ENCODE data around the gene SLC16A3. TPM values are rescaled to one million over a fixed set of nuclear protein-coding genes. Genes with fewer than 3 reads are reported as not detected.
A peak's percentile ranks its signal among the peaks of the same experiment; 100 is the strongest.

Gene SLC16A3
- total and polyA plus RNA-seq, 2 of the 4 experiments (the other 2 are of a cell fraction): 49.1 to 181 TPM

GRCh38 chr17:82237083-82237745, 8.4 kb downstream of the SLC16A3 start:
- POLR2A ChIA-PET (ENCODE audit: unreplicated experiment): no interaction called here
- no peak overlapping the region for H2BK15ac ChIP-seq (ENCODE audit: low read depth, low read length)
- DNase-seq: no peak
- no peak overlapping the region for H3K4me3 ChIP-seq (ENCODE audit: insufficient read depth, low read depth, low read length)
- no peak overlapping the region for H3K18ac ChIP-seq (ENCODE audit: low read depth, low read length)
- no peak overlapping the region for H4K8ac ChIP-seq (ENCODE audit: low read depth in 2 of 2, low read length in 2 of 2)
- no peaks in the 10 kb centered on the region for H3K9me3 ChIP-seq (ENCODE audit: control insufficient read depth, insufficient read depth, low read length)
- peaks cover 15 to 78% of the 10 kb centered on the region in 2 experiments; a peak in 3 of 4 replicates for H3K79me1 ChIP-seq (ENCODE audit: low read depth in 1 of 2, low read length in 2 of 2)
- H3K14ac ChIP-seq (replicated peaks; ENCODE audit: low read depth, low read length): no peak overlapping the region
- BruUV-seq (replicated peaks): TSS peak; percentile 23
- intact Hi-C loops (cut with micrococcal nuclease) (no loop called here), dilution Hi-C loops (cut with HindIII; ENCODE audit: low sequenced_read_pairs, unreplicated experiment) (no loop called here), in situ Hi-C loops (cut with MboI; ENCODE audit: low sequenced_read_pairs) (no loop called here)
- H2BK20ac ChIP-seq (ENCODE audit: low read depth, low read length): no peak overlapping the region
- no peak overlapping the region for H2AK5ac ChIP-seq (ENCODE audit: low read depth, low read length)
- H3K9me1 ChIP-seq (ENCODE audit: insufficient read depth, low read length): 0 out of 2 replicates have a peak, but pooled peaks cover 2% of the 10 kb centered on the region
- H2AK9ac ChIP-seq (replicated peaks; ENCODE audit: low read depth, low read length, poor library complexity): no peak overlapping the region
- peaks cover 64% of the 10 kb centered on the region for H3K36me3 ChIP-seq (ENCODE audit: control insufficient read depth, insufficient read depth, low read length)
- H3K4me2 ChIP-seq (ENCODE audit: low read depth, low read length): no peak overlapping the region
- H4K91ac ChIP-seq (ENCODE audit: insufficient read depth, low read depth, low read length): no peak overlapping the region
- no peak overlapping the region for H3K4ac ChIP-seq (ENCODE audit: low read depth, low read length)
- TF ChIP-seq RFX5 (IDR thresholded peaks at IDR 0.05; ENCODE audit: low read depth, low read length) (no peak), MAZ (IDR thresholded peaks at IDR 0.05; ENCODE audit: borderline replicate concordance, low read depth, low read length) (no peak), CHD1 (IDR thresholded peaks at IDR 0.05; ENCODE audit: low read depth, low read length) (no peak), NFE2L2 (IDR thresholded peaks at IDR 0.05; ENCODE audit: low read depth, low read length) (no peak), MXI1 (IDR thresholded peaks at IDR 0.05; ENCODE audit: borderline replicate concordance, low read depth, low read length) (no peak), SMC3 (IDR thresholded peaks at IDR 0.05; ENCODE audit: low read depth, low read length) (no peak), FOS (IDR thresholded peaks at IDR 0.05; ENCODE audit: low read depth, low read length) (no peak), MAFK (IDR thresholded peaks at IDR 0.05; ENCODE audit: low read depth, low read length) (no peak), BHLHE40 (IDR thresholded peaks at IDR 0.05; ENCODE audit: low read depth, low read length) (no peak), USF2 (IDR thresholded peaks at IDR 0.05; ENCODE audit: low read depth, low read length) (no peak), RAD21 (IDR thresholded peaks at IDR 0.05; ENCODE audit: low read length) (no peak), ELK1 (IDR thresholded peaks at IDR 0.05; ENCODE audit: borderline replicate concordance, low read depth, low read length) (no peak), RCOR1 (IDR thresholded peaks at IDR 0.05; ENCODE audit: insufficient replicate concordance, low read length) (no peak), POLR2A (IDR thresholded peaks at IDR 0.05; ENCODE audit: low read depth, low read length) (no peak), CEBPB (IDR thresholded peaks at IDR 0.05; ENCODE audit: low read depth, low read length) (no peak)
- TF ChIP-seq, protein P1, sequence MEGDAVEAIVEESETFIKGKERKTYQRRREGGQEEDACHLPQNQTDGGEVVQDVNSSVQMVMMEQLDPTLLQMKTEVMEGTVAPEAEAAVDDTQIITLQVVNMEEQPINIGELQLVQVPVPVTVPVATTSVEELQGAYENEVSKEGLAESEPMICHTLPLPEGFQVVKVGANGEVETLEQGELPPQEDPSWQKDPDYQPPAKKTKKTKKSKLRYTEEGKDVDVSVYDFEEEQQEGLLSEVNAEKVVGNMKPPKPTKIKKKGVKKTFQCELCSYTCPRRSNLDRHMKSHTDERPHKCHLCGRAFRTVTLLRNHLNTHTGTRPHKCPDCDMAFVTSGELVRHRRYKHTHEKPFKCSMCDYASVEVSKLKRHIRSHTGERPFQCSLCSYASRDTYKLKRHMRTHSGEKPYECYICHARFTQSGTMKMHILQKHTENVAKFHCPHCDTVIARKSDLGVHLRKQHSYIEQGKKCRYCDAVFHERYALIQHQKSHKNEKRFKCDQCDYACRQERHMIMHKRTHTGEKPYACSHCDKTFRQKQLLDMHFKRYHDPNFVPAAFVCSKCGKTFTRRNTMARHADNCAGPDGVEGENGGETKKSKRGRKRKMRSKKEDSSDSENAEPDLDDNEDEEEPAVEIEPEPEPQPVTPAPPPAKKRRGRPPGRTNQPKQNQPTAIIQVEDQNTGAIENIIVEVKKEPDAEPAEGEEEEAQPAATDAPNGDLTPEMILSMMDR (conservative IDR thresholded peaks at IDR 0.05; ENCODE audit: low read depth, low read length): no peak
- no peak overlapping the region for H3K9ac ChIP-seq (ENCODE audit: low read depth, low read length)
- H3K23ac ChIP-seq (ENCODE audit: low read depth, low read length): no peak overlapping the region
- WGBS, 2 experiments (ENCODE audit: extremely low coverage in 2 of 2, insufficient read length in 1 of 2): 96% methylated on average over 42 of the region's 59 CpGs; no CpG with 5 or more reads in 1 of the 2 experiments
- no peak for ATAC-seq (ENCODE audit: low read depth)
- H3K27ac ChIP-seq (ENCODE audit: insufficient read depth, low read length): no peak overlapping the region
- peaks cover 63% of the 10 kb centered on the region for H3K4me1 ChIP-seq (ENCODE audit: control insufficient read depth, insufficient read depth, low read length)
- H4K20me1 ChIP-seq (ENCODE audit: insufficient read depth, low read length): peaks cover 100% of the 10 kb centered on the region
- H4K5ac ChIP-seq (ENCODE audit: low read depth, low read length): no peak overlapping the region
- peak overlapping the region; percentile 39 for H2AFZ ChIP-seq (replicated peaks; ENCODE audit: low read length, poor library complexity)
- no peak overlapping the region for H2BK120ac ChIP-seq (ENCODE audit: low read depth, low read length)
- H2BK5ac ChIP-seq (ENCODE audit: low read depth, low read length, poor library complexity, severe bottlenecking): no peak overlapping the region
- CTCF ChIA-PET: no interaction called here
- no peak overlapping the region for H3K56ac ChIP-seq (ENCODE audit: extremely low read depth, insufficient read depth, low read length)
- H3K27me3 ChIP-seq (ENCODE audit: control insufficient read depth, insufficient read depth, low read length): no peaks in the 10 kb centered on the region
